A172 (cell line): ENCODE results near the gene ENAH. TPM values are rescaled to one million over a fixed set of nuclear protein-coding genes. Genes with fewer than 3 reads are reported as not detected.
A peak's percentile ranks its signal among the peaks of the same experiment; 100 is the strongest.
"Not testable (repeated sequence)": the region's sequence is repeated elsewhere in the genome, so short reads cannot be mapped to it uniquely, and the experiment has no call there.

ENCODE experiments used
- DNase-seq: peaks from one replicate; pipeline ENCODE4 v3.0.0-alpha.2; 2015; ENCODE audit warnings: low spot score
- total RNA-seq: library from RNA; depleted of rRNA; stranded (reverse); fragments of >200 nt; shearing (Covaris generic); gene quantifications from 2 replicates; pipeline ENCODE4 v1.2.3, GENCODE V29; 2014; rRNA removed

ENAH gene
- total RNA-seq, result 129 and 155 TPM in 2 replicates

GRCh38 chr1:225652729-225653462 lies at the start of gene ENAH:
ENAH (minus strand) TSS chr1:225653123; CDS start chr1:225652690, 433 bp downstream.
- DNase-seq, result peak; percentile 69

GRCh38 chr1:225700889-225701465 lies 48.1 kb upstream of the ENAH start:
- DNase-seq, result peak; percentile 49

- DNase-seq, result peak; percentile 99
These were observed 47.4 kb upstream of the ENAH start for GRCh38 chr1:225700164-225700821.

GRCh38 chr1:225699336-225699735 lies 46.4 kb upstream of the ENAH start:
- DNase-seq, result no peak

GRCh38 chr1:225698194-225698593 lies 45.3 kb upstream of the ENAH start:
- DNase-seq, result not testable (repeated sequence)

GRCh38 chr1:225697428-225697827 lies 44.5 kb upstream of the ENAH start:
- no peak for DNase-seq

GRCh38 chr1:225695578-225696337 lies 42.8 kb upstream of the ENAH start:
- DNase-seq, result no peak

- no peak for DNase-seq
These were observed 41.3 kb upstream of the ENAH start for GRCh38 chr1:225694151-225694603.

GRCh38 chr1:225693697-225694096 lies 40.8 kb upstream of the ENAH start:
- DNase-seq, result not testable (repeated sequence)

- no peak for DNase-seq
These were observed 40.3 kb upstream of the ENAH start for GRCh38 chr1:225693085-225693696.

- DNase-seq, result no peak
These were observed 39.6 kb upstream of the ENAH start for GRCh38 chr1:225692517-225692879.

- DNase-seq, result peak; percentile 51
These were observed 39.1 kb upstream of the ENAH start for GRCh38 chr1:225691861-225692516.

GRCh38 chr1:225691377-225691776 lies 38.5 kb upstream of the ENAH start:
- DNase-seq, result no peak

GRCh38 chr1:225689882-225690459 lies 37.0 kb upstream of the ENAH start:
- no peak for DNase-seq

- no peak for DNase-seq
These were observed 35.4 kb upstream of the ENAH start for GRCh38 chr1:225688345-225688744.

- DNase-seq, result no peak
These were observed 32.7 kb upstream of the ENAH start for GRCh38 chr1:225685476-225686176.

GRCh38 chr1:225684741-225685140 lies 31.8 kb upstream of the ENAH start:
- no peak for DNase-seq

- DNase-seq, result no peak
These were observed 28.3 kb upstream of the ENAH start for GRCh38 chr1:225681231-225681630.

- no peak for DNase-seq
These were observed 25.6 kb upstream of the ENAH start for GRCh38 chr1:225678545-225678944.
